ENCODE results near the gene MAPK10.

Gene MAPK10

GRCh38 chr4:86132468-86132867 is 227.4 kb downstream of the MAPK10 start:
- TF ChIP-seq FOXP2 (optimal IDR thresholded peaks at IDR 0.05; ENCODE audit: borderline replicate concordance, extremely low read depth, extremely low read length, insufficient read depth), result no peak
- no peak for TF ChIP-seq SIN3A (IDR thresholded peaks at IDR 0.05; ENCODE audit: borderline replicate concordance, insufficient read depth, low read length)
- no peak for TF ChIP-seq TAF1 (IDR thresholded peaks at IDR 0.05; ENCODE audit: borderline replicate concordance, insufficient read depth, low read length)
- TF ChIP-seq, protein P1, sequence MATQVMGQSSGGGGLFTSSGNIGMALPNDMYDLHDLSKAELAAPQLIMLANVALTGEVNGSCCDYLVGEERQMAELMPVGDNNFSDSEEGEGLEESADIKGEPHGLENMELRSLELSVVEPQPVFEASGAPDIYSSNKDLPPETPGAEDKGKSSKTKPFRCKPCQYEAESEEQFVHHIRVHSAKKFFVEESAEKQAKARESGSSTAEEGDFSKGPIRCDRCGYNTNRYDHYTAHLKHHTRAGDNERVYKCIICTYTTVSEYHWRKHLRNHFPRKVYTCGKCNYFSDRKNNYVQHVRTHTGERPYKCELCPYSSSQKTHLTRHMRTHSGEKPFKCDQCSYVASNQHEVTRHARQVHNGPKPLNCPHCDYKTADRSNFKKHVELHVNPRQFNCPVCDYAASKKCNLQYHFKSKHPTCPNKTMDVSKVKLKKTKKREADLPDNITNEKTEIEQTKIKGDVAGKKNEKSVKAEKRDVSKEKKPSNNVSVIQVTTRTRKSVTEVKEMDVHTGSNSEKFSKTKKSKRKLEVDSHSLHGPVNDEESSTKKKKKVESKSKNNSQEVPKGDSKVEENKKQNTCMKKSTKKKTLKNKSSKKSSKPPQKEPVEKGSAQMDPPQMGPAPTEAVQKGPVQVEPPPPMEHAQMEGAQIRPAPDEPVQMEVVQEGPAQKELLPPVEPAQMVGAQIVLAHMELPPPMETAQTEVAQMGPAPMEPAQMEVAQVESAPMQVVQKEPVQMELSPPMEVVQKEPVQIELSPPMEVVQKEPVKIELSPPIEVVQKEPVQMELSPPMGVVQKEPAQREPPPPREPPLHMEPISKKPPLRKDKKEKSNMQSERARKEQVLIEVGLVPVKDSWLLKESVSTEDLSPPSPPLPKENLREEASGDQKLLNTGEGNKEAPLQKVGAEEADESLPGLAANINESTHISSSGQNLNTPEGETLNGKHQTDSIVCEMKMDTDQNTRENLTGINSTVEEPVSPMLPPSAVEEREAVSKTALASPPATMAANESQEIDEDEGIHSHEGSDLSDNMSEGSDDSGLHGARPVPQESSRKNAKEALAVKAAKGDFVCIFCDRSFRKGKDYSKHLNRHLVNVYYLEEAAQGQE (IDR thresholded peaks at IDR 0.05; ENCODE audit: insufficient read depth in 1 of 2, low read depth in 2 of 2, low read length in 2 of 2), result no peak
- no peak for TF ChIP-seq POLR2AphosphoS5 (IDR thresholded peaks at IDR 0.05; ENCODE audit: low read depth, low read length)

GRCh38 chr4:86131456-86131855 is 228.4 kb downstream of the MAPK10 start:
- TF ChIP-seq SIN3A (IDR thresholded peaks at IDR 0.05; ENCODE audit: borderline replicate concordance, insufficient read depth, low read length) (no peak), TAF1 (IDR thresholded peaks at IDR 0.05; ENCODE audit: borderline replicate concordance, insufficient read depth, low read length) (no peak), POLR2AphosphoS5 (IDR thresholded peaks at IDR 0.05; ENCODE audit: low read depth, low read length) (no peak), FOXP2 (optimal IDR thresholded peaks at IDR 0.05; ENCODE audit: borderline replicate concordance, extremely low read depth, extremely low read length, insufficient read depth) (no peak)
- TF ChIP-seq, protein P1 (IDR thresholded peaks at IDR 0.05; ENCODE audit: insufficient read depth in 1 of 2, low read depth in 2 of 2, low read length in 2 of 2), result no peak

GRCh38 chr4:86130160-86130933 is 229.5 kb downstream of the MAPK10 start:
- TF ChIP-seq, protein P1 (IDR thresholded peaks at IDR 0.05; ENCODE audit: insufficient read depth in 1 of 2, low read depth in 2 of 2, low read length in 2 of 2), result no peak

DNA sequence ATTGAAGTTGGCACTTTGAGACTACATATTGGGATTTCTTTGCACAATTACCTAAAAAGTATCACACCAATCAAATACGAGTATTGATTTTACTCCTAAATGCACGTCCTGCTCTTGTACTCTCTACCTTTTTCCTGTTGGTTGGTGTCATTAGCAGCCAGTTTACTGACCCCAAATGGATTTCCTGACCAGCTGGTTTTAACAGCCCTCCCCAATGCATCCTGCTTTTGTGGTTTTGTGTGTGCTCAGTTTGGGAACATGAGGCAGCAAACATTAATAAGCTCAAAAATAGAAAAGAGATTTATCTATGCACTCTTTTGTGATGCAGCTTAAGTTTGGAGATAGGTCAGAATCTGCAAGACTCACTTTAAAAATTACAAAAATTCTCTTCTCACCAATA is 230.3 kb downstream of the MAPK10 start:
- TF ChIP-seq FOXP2 (optimal IDR thresholded peaks at IDR 0.05; ENCODE audit: borderline replicate concordance, extremely low read depth, extremely low read length, insufficient read depth) (no peak), POLR2AphosphoS5 (IDR thresholded peaks at IDR 0.05; ENCODE audit: low read depth, low read length) (no peak), SIN3A (IDR thresholded peaks at IDR 0.05; ENCODE audit: borderline replicate concordance, insufficient read depth, low read length) (no peak), TAF1 (IDR thresholded peaks at IDR 0.05; ENCODE audit: borderline replicate concordance, insufficient read depth, low read length) (no peak)
- TF ChIP-seq, protein P1 (IDR thresholded peaks at IDR 0.05; ENCODE audit: insufficient read depth in 1 of 2, low read depth in 2 of 2, low read length in 2 of 2), result no peak

DNA sequence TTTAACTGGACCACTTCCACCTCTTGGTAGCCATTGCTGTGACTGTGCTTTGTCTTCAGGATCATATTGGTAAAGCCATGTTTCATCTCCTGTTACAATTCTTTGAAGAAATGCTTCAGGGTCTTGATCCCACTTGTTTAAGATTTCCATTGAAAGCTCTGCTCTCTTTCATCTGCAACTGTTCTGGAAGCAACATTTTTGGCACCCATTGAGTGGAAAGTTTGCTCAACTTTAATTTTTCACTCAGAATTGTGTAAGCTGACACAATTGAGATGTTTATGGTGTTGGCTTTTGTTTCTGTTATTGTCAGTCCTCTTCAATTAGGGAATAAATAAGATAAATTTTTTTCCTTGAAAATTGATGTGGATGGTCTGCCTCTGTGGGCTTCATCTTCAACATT is 237.4 kb downstream of the MAPK10 start:
- no peak for TF ChIP-seq FOXP2 (optimal IDR thresholded peaks at IDR 0.05; ENCODE audit: borderline replicate concordance, extremely low read depth, extremely low read length, insufficient read depth)
- TF ChIP-seq, protein P1 (IDR thresholded peaks at IDR 0.05; ENCODE audit: insufficient read depth in 1 of 2, low read depth in 2 of 2, low read length in 2 of 2), result no peak
- TF ChIP-seq TAF1 (IDR thresholded peaks at IDR 0.05; ENCODE audit: borderline replicate concordance, insufficient read depth, low read length), result no peak

Measured in PFSK-1 (cell line).